Bronchial epithelial cell (primary cell): ENCODE data around the gene DPP3. TPM values are rescaled to one million over a fixed set of nuclear protein-coding genes. Genes with fewer than 3 reads are reported as not detected.

Experiments
- DNase-seq: peaks from one replicate; pipeline ENCODE4 v3.0.0-alpha.2; 2010; ENCODE audit warnings: low read depth
- FAIRE-seq: peaks from 2 replicates; lab custom pipeline; 2011; peaks lifted over from hg19 to GRCh38; lab: Jason Lieb, UNC
- H3K27me3 ChIP-seq: 2 replicates; pipeline ENCODE4 v1.5.1; 2011; ENCODE audit warnings: low read length; ENCODE audit not compliant: control insufficient read depth, insufficient read depth
- H3K36me3 ChIP-seq: 2 replicates; pipeline ENCODE4 v1.5.1; 2011; ENCODE audit warnings: low read length; ENCODE audit not compliant: control insufficient read depth, insufficient read depth
- H3K4me3 ChIP-seq: 2 replicates; pipeline ENCODE4 v1.5.1; 2011; ENCODE audit warnings: mild to moderate bottlenecking, low read depth, low read length, control low read depth
- total RNA-seq: library from RNA; depleted of rRNA; stranded (reverse); fragments of >200 nt; gene quantifications from 2 replicates; pipeline ENCODE4 v1.2.1, GENCODE V29; 2014
- TF ChIP-seq, protein P1 (sequence below): IDR thresholded peaks from 2 replicates; pipeline ENCODE4 v1.5.1; 2011; ENCODE audit warnings: mild to moderate bottlenecking, moderate library complexity, low read length, control low read depth, inconsistent platforms; ENCODE audit not compliant: insufficient read depth, severe bottlenecking

The DPP3 gene
- total RNA-seq, 1 donor from 2014 or later, result 45.0 TPM

DNA sequence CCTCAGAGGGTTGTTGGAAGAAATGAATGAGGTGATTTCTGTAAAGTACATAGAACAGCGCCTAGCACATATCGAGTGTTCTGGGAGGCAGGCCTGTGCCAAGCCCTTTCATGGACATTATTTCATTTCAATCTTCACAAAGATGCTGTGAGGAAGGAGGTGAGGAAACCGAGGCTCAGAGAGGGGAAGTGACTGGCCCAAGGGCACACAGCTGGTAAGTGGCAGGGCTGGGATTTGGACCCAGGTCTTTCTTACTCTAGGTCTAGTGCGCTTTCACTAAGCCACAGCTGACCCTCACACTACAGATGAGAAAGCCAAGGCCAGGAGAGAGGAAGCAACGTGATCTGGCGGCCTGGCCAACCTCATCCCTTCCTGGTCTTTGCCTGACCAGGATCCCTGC is 11.5 kb upstream of the DPP3 start:
- peaks cover 5% of the 10 kb centered on the region for H3K36me3 ChIP-seq
- H3K4me3 ChIP-seq, result no peak overlapping the region
- DNase-seq (no peak), FAIRE-seq (no peak)
- H3K27me3 ChIP-seq, result no peaks in the 10 kb centered on the region
- TF ChIP-seq, protein P1, sequence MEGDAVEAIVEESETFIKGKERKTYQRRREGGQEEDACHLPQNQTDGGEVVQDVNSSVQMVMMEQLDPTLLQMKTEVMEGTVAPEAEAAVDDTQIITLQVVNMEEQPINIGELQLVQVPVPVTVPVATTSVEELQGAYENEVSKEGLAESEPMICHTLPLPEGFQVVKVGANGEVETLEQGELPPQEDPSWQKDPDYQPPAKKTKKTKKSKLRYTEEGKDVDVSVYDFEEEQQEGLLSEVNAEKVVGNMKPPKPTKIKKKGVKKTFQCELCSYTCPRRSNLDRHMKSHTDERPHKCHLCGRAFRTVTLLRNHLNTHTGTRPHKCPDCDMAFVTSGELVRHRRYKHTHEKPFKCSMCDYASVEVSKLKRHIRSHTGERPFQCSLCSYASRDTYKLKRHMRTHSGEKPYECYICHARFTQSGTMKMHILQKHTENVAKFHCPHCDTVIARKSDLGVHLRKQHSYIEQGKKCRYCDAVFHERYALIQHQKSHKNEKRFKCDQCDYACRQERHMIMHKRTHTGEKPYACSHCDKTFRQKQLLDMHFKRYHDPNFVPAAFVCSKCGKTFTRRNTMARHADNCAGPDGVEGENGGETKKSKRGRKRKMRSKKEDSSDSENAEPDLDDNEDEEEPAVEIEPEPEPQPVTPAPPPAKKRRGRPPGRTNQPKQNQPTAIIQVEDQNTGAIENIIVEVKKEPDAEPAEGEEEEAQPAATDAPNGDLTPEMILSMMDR, result no peak

DNA sequence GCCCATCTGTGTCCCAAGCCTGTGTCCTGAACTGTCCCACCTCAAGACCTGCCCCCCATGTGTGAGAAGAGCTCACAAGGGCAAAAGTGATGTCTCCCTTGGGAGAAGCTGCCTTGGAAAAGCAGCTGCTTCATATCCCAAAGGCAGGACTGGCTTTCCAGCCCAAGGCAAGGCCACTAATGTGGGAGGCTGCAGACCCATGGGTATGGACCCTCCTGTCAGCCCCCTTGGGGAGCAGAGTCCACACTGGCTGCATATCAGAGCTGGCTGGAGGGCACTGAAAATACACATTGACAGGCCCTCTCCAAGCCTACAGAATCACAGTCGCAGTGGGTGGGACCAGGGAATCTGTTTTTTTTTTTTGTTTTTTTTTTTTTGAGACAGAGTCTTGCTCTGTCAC is 10.8 kb upstream of the DPP3 start:
- Histone ChIP-seq H3K4me3 (no peak overlapping the region), H3K27me3 (no peaks in the 10 kb centered on the region), H3K36me3 (peaks cover 8% of the 10 kb centered on the region)
- TF ChIP-seq, protein P1, result no peak
- DNase-seq (no peak), FAIRE-seq (no peak)

DNA sequence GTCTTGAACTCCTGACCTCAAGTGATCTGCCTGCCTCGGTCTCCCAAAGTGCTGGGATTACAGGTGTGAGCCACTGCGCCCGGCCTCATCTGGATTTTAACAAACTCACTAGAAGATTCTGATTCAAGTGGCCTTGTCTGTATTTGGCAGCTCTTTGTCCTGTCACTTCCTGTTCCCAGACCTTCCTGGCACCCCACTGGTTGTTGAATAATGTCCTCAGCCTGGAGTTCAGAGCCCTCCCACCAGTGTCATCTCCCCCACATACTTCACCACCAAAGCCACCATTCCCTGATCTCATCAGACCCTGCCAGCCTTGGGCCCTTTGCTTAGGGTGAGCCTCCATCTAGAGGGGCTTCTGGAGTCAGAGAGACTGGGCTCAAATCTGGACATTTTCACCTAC is 10.2 kb upstream of the DPP3 start:
- FAIRE-seq (no peak), DNase-seq (no peak)
- TF ChIP-seq, protein P1, result no peak
- Histone ChIP-seq H3K36me3 (peaks cover 8% of the 10 kb centered on the region), H3K27me3 (no peaks in the 10 kb centered on the region), H3K4me3 (no peak overlapping the region)

DNA sequence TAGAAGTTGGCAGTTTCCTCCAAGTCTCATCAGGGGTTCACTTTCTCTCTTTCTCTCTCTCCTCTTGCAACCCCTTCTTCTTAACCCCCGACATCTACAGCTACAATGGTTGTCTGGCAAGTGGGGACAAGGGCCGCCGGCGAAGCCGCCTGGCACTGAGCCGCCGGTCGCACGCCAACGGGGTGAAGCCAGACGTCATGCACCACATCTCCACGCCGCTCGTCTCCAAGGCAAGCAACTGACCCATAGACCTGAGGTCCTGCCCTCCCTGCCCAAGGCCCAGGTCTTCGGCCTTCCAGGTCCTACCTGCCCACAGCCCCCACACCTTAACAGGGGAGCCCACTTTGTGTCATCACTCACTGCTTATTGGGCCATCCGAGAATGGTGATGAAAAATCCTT is 9.1 kb upstream of the DPP3 start:
- no peaks in the 10 kb centered on the region for H3K27me3 ChIP-seq
- no peak for DNase-seq
- H3K4me3 ChIP-seq, result no peak overlapping the region
- TF ChIP-seq, protein P1, result no peak
- H3K36me3 ChIP-seq, result peaks cover 12% of the 10 kb centered on the region
- no peak for FAIRE-seq

DNA sequence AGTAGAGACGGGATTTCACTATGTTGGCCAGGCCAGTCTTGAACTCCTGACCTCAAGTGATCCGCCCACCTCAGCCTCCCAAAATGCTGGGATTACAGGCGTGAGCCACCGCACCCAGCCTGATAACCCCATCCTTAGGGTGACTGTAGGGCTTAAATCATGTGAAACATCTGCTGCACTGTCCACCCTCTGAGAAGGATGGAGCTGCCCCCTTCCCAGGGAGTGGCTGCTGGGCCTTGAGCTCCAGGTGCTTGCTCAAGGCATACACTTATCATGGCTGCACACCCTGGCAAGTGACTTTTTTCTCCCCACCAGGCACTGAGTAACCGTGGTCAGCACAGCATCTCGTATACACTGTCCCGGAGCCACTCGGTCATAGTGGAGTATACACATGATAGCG is 8.2 kb upstream of the DPP3 start:
- DNase-seq (no peak), FAIRE-seq (no peak)
- TF ChIP-seq, protein P1, result no peak
- Histone ChIP-seq H3K36me3 (peaks cover 12% of the 10 kb centered on the region), H3K27me3 (no peaks in the 10 kb centered on the region), H3K4me3 (no peak overlapping the region)

DNA sequence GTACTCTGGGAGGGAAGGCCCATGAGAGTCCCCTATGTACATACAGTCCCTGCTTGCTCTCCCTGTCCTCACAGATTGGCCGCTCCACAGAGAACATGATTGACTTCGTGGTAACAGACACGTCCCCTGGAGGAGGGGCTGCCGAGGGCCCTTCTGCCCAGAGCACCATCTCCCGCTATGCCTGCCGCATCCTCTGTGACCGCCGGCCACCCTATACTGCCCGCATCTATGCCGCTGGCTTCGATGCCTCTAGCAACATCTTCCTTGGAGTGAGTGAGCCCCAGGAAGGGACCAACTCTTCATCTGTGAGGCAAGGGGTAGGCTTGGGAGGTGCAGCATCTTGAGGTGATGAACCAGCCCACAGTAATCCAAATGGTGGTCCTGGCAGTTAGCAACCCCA is 7.1 kb upstream of the DPP3 start:
- no peaks in the 10 kb centered on the region for H3K27me3 ChIP-seq
- FAIRE-seq (no peak), DNase-seq (no peak)
- TF ChIP-seq, protein P1, result no peak
- H3K4me3 ChIP-seq, result no peak overlapping the region
- H3K36me3 ChIP-seq, result peaks cover 12% of the 10 kb centered on the region
